ENCODE measurements around the gene GSC2.

DNA sequence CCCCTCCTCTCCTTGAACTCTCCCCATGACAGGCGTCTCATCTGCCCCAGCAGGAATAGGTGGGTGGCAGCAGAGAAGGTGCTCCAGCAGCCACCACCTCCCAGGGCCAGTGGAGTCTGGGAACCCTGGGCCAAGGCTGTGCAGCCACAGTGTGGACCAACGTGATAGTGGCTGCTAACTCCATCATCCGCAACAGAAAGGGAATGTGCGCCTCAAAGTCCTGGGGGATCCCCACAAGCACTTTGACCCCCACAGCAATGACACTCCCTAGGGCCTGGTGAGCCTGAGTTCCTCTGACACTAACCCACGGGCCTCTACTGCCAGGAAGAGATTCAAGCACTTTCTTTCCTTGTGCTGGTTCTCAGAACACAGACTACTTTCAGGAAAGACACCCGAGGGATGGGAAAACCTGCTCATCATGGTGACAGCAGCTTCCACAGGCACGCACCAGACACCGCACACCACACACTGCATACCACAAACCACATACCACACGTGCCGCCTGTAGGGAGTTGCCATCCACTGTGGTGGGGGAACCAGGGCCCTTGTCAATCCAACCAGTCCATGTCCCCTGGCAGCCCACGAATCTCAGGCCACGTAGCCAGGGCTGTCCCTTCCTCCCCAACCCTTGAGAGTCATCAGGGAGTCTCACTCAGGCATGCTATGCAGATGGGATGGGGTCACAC, 31.8 kb upstream of the GSC2 start:
- TF ChIP-seq, protein P1, sequence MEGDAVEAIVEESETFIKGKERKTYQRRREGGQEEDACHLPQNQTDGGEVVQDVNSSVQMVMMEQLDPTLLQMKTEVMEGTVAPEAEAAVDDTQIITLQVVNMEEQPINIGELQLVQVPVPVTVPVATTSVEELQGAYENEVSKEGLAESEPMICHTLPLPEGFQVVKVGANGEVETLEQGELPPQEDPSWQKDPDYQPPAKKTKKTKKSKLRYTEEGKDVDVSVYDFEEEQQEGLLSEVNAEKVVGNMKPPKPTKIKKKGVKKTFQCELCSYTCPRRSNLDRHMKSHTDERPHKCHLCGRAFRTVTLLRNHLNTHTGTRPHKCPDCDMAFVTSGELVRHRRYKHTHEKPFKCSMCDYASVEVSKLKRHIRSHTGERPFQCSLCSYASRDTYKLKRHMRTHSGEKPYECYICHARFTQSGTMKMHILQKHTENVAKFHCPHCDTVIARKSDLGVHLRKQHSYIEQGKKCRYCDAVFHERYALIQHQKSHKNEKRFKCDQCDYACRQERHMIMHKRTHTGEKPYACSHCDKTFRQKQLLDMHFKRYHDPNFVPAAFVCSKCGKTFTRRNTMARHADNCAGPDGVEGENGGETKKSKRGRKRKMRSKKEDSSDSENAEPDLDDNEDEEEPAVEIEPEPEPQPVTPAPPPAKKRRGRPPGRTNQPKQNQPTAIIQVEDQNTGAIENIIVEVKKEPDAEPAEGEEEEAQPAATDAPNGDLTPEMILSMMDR (IDR thresholded peaks at IDR 0.05 in 4 of 5, conservative IDR thresholded peaks at IDR 0.05 in 1 of 5), result no peak
- TF ChIP-seq POLR2A (IDR thresholded peaks at IDR 0.05), result no peak
